Measurements from ENCODE around the gene H19.

DNA sequence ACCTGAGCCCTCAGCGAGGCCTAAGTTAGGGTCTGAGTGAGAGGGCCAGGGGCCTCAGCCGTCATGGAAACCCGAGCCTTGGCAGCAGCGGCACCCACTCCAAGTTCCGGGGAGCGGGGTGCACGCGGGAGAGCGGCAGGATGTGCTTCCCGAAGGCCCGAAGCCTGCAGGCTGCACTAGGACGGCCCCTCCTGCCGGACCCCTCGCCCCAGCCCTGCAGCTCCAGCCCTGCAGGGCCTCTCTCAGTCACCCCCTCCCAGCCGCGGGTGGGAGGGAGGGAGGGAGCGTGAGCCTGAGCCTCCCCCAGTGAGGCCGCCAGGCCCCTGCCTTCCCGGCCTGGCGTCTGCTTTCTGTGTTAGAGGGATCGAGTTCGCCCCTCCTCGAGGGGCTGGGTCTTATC, 27.9 kb downstream of the H19 start:
- TF ChIP-seq EP300 (IDR thresholded peaks at IDR 0.05) (no peak), CTCF (IDR thresholded peaks at IDR 0.05) (no peak), POLR2A (IDR thresholded peaks at IDR 0.05) (no peak)

All from ovary (tissue), 3 donors.